Cardiac atrium fibroblast (primary cell): Measurements from ENCODE around the gene BST1. TPM values are rescaled to one million over a fixed set of nuclear protein-coding genes. Genes with fewer than 3 reads are reported as not detected.

ENCODE experiments used
- total RNA-seq: library from RNA; depleted of rRNA; stranded (reverse); fragments of >200 nt; gene quantifications from 2 replicates; pipeline ENCODE4 v1.2.3, GENCODE V29; 2015

BST1 gene
- total RNA-seq: 29.0 and 30.3 TPM in 2 replicates

GRCh38 chr4:15702941-15703403, at the start of gene BST1:
TSS of gene BST1 (plus strand) at chr4:15703065. CDS start at chr4:15703145, 80 bp downstream.

GRCh38 chr4:15655223-15656037, 47.4 kb upstream of the BST1 start, which contains the start of gene FBXL5:
TSS of gene FBXL5 (minus strand) at chr4:15655357. CDS start at chr4:15655287, 70 bp downstream.

GRCh38 chr4:15681372-15682241, 21.3 kb upstream of the BST1 start, which contains the start of gene FAM200B:
TSS of gene FAM200B (plus strand) at chr4:15681827. CDS start at chr4:15686978, 5,151 bp downstream.

GRCh38 chr4:15778289-15779241, 75.7 kb downstream of the BST1 start, which contains the start of gene CD38:
TSS of gene CD38 (plus strand) at chr4:15778328. CDS start at chr4:15778415, 87 bp downstream.

Other genes with a start within 250 kb of the BST1 start
- gene CC2D2A, start 233.2 kb upstream of the BST1 start, total RNA-seq: 16.2 and 26.2 TPM in 2 replicates
- 52.2 and 60.8 TPM in 2 replicates for gene FBXL5, start 47.7 kb upstream of the BST1 start, total RNA-seq
- gene FAM200B, start 21.2 kb upstream of the BST1 start, total RNA-seq: 9.4 and 36.6 TPM in 2 replicates
- gene CD38, start 75.3 kb downstream of the BST1 start, total RNA-seq: 0.16 TPM in 1 of 2 replicates, not detected in the other
- gene FGFBP1, start 235.7 kb downstream of the BST1 start, total RNA-seq: not detected in 2 replicates